HEK293 (cell line): Measurements from ENCODE around the gene LAMB1.

Experiments
- CTCF ChIA-PET: fragments of 350-600 bp; formaldehyde crosslinking; extraction: SDS; loops from one replicate; lab custom pipeline; 2021; ENCODE audit warnings: antibody characterized with exemption; lab: Yijun Ruan, JAX
- POLR2A ChIA-PET: fragments of 300-600 bp; formaldehyde crosslinking; extraction: SDS; loops from one replicate; lab custom pipeline; 2020; ENCODE audit warnings: antibody characterized with exemption, inconsistent platforms; lab: Yijun Ruan, JAX
- H3K27ac ChIP-seq: fragments of 200-500 bp; sonication (Bioruptor generic); 2 replicates; pipeline ENCODE4 v1.5.1; 2014; ENCODE audit warnings: low read depth, low read length, control low read depth, inconsistent platforms; ENCODE audit errors: extremely low read depth
- H3K36me3 ChIP-seq, 2 experiments: fragments of 200-500 bp in 1 of 2; sonication (Bioruptor generic) in 1 of 2; 1 replicate in 1 of 2; 2 replicates in 1 of 2; pipeline ENCODE4 v1.5.1; 2014 to 2017; ENCODE audit warnings: inconsistent platforms in 2 of 2, low read length in 2 of 2; ENCODE audit not compliant: control insufficient read depth in 2 of 2, insufficient read depth in 1 of 2
- H3K4me1 ChIP-seq: fragments of 200-500 bp; sonication (Bioruptor generic); 2 replicates; pipeline ENCODE4 v1.5.1; 2014; ENCODE audit warnings: mild to moderate bottlenecking, low read length, inconsistent platforms; ENCODE audit not compliant: control insufficient read depth, insufficient read depth
- H3K4me3 ChIP-seq: 2 replicates; pipeline ENCODE4 v1.5.1; 2011; ENCODE audit warnings: low read depth, mild to moderate bottlenecking, control low read depth, low read length, moderate library complexity
- H3K9me3 ChIP-seq: fragments of 200-500 bp; sonication (Bioruptor generic); 2 replicates; pipeline ENCODE4 v1.5.1; 2014; ENCODE audit warnings: low read depth, low read length, inconsistent platforms; ENCODE audit not compliant: control insufficient read depth, insufficient read depth
- FEZF1 ChIP-seq: fragments of 450-650 bp; formaldehyde crosslinking; IDR thresholded peaks from 2 replicates; pipeline ENCODE4 v1.5.1; 2016; ENCODE audit warnings: missing biosample characterization, missing genetic modification characterization
- HOXC10 ChIP-seq: sonication (generic); formaldehyde crosslinking; IDR thresholded peaks from 2 replicates; pipeline ENCODE4 v1.8.1; 2023; ENCODE audit warnings: mild to moderate bottlenecking, missing genetic modification reagents
- HOXD13 ChIP-seq: sonication (generic); formaldehyde crosslinking; IDR thresholded peaks from 2 replicates; pipeline ENCODE4 v1.8.0; 2022; ENCODE audit warnings: missing genetic modification reagents, borderline replicate concordance
- KLF1 ChIP-seq: fragments of 450-650 bp; formaldehyde crosslinking; IDR thresholded peaks from 2 replicates; pipeline ENCODE4 v1.5.1; 2016; ENCODE audit warnings: missing biosample characterization, missing genetic modification characterization
- KLF8 ChIP-seq: fragments of 450-650 bp; formaldehyde crosslinking; IDR thresholded peaks from 2 replicates; pipeline ENCODE4 v1.5.1; 2016; ENCODE audit warnings: missing biosample characterization, missing genetic modification characterization
- REPIN1 ChIP-seq: fragments of 450-650 bp; formaldehyde crosslinking; IDR thresholded peaks from 2 replicates; pipeline ENCODE4 v1.5.1; 2017; ENCODE audit warnings: missing biosample characterization, missing genetic modification characterization, low read depth
- REST ChIP-seq: fragments of 450-650 bp; formaldehyde crosslinking; IDR thresholded peaks from 2 replicates; pipeline ENCODE4 v1.5.1; 2016; ENCODE audit warnings: missing biosample characterization, missing genetic modification characterization
- ZBTB17 ChIP-seq: fragments of 450-650 bp; formaldehyde crosslinking; IDR thresholded peaks from 2 replicates; pipeline ENCODE4 v1.5.1; 2016; ENCODE audit warnings: missing biosample characterization, missing genetic modification characterization
- ZBTB8A ChIP-seq: fragments of 450-650 bp; formaldehyde crosslinking; IDR thresholded peaks from 2 replicates; pipeline ENCODE4 v1.5.1; 2016; ENCODE audit warnings: missing biosample characterization, missing genetic modification characterization
- ZFHX2 ChIP-seq: fragments of 450-650 bp; formaldehyde crosslinking; conservative IDR thresholded peaks from 2 replicates; pipeline ENCODE4 v1.5.1; 2016; ENCODE audit warnings: missing biosample characterization, missing genetic modification characterization
- ZFP41 ChIP-seq: fragments of 450-650 bp; formaldehyde crosslinking; IDR thresholded peaks from 2 replicates; pipeline ENCODE4 v1.5.1; 2016; ENCODE audit warnings: missing biosample characterization, missing genetic modification characterization, borderline replicate concordance
- ZIC2 ChIP-seq: fragments of 450-650 bp; formaldehyde crosslinking; IDR thresholded peaks from 2 replicates; pipeline ENCODE4 v1.5.1; 2016; ENCODE audit warnings: missing biosample characterization, missing genetic modification characterization
- ZNF146 ChIP-seq: fragments of 450-650 bp; formaldehyde crosslinking; IDR thresholded peaks from 2 replicates; pipeline ENCODE4 v1.5.1; 2016; ENCODE audit warnings: missing biosample characterization, missing genetic modification characterization
- ZNF16 ChIP-seq: fragments of 450-650 bp; formaldehyde crosslinking; IDR thresholded peaks from 2 replicates; pipeline ENCODE4 v1.5.1; 2016; ENCODE audit warnings: low read depth, missing biosample characterization, missing genetic modification characterization
- ZNF2 ChIP-seq: fragments of 450-650 bp; formaldehyde crosslinking; IDR thresholded peaks from 2 replicates; pipeline ENCODE4 v1.5.1; 2016; ENCODE audit warnings: missing biosample characterization, missing genetic modification characterization
- ZNF202 ChIP-seq: fragments of 450-650 bp; formaldehyde crosslinking; IDR thresholded peaks from 2 replicates; pipeline ENCODE4 v1.5.1; 2016; ENCODE audit warnings: missing biosample characterization, missing genetic modification characterization, borderline replicate concordance
- ZNF214 ChIP-seq: fragments of 450-650 bp; formaldehyde crosslinking; IDR thresholded peaks from 2 replicates; pipeline ENCODE4 v1.5.1; 2017; ENCODE audit warnings: missing biosample characterization, mild to moderate bottlenecking, missing genetic modification characterization, borderline replicate concordance
- ZNF26 ChIP-seq: fragments of 450-650 bp; formaldehyde crosslinking; IDR thresholded peaks from 2 replicates; pipeline ENCODE4 v1.5.1; 2016; ENCODE audit warnings: missing biosample characterization, missing genetic modification characterization
- ZNF335 ChIP-seq: fragments of 450-650 bp; formaldehyde crosslinking; conservative IDR thresholded peaks from 2 replicates; pipeline ENCODE4 v1.5.1; 2016; ENCODE audit warnings: missing biosample characterization, missing genetic modification characterization
- ZNF394 ChIP-seq: fragments of 450-650 bp; formaldehyde crosslinking; IDR thresholded peaks from 2 replicates; pipeline ENCODE4 v1.5.1; 2016; ENCODE audit warnings: missing biosample characterization, missing genetic modification characterization, mild to moderate bottlenecking, moderate library complexity, borderline replicate concordance
- ZNF416 ChIP-seq: fragments of 450-650 bp; formaldehyde crosslinking; IDR thresholded peaks from 2 replicates; pipeline ENCODE4 v1.5.1; 2016; ENCODE audit warnings: missing biosample characterization, missing genetic modification characterization
- ZNF521 ChIP-seq: fragments of 450-650 bp; formaldehyde crosslinking; IDR thresholded peaks from 2 replicates; pipeline ENCODE4 v1.5.1; 2017; ENCODE audit warnings: missing biosample characterization, mild to moderate bottlenecking, missing genetic modification characterization
- ZNF529 ChIP-seq: fragments of 450-650 bp; formaldehyde crosslinking; IDR thresholded peaks from 2 replicates; pipeline ENCODE4 v1.5.1; 2017; ENCODE audit warnings: missing genetic modification characterization, missing biosample characterization; ENCODE audit not compliant: insufficient replicate concordance
- ZNF555 ChIP-seq: fragments of 450-650 bp; formaldehyde crosslinking; conservative IDR thresholded peaks from 2 replicates; pipeline ENCODE4 v1.5.1; 2017; ENCODE audit warnings: missing biosample characterization, mild to moderate bottlenecking, missing genetic modification characterization, inconsistent platforms
- ZNF626 ChIP-seq: fragments of 450-650 bp; sonication (Bioruptor Pico); formaldehyde crosslinking; IDR thresholded peaks from 2 replicates; pipeline ENCODE4 v1.5.1; 2018; ENCODE audit warnings: missing biosample characterization, missing genetic modification characterization, inconsistent platforms
- ZNF707 ChIP-seq: fragments of 450-650 bp; formaldehyde crosslinking; IDR thresholded peaks from 2 replicates; pipeline ENCODE4 v1.5.1; 2016; ENCODE audit warnings: missing biosample characterization, missing genetic modification characterization
- ZSCAN16 ChIP-seq: fragments of 450-650 bp; formaldehyde crosslinking; IDR thresholded peaks from 2 replicates; pipeline ENCODE4 v1.5.1; 2016; ENCODE audit warnings: missing biosample characterization, missing genetic modification characterization

Gene LAMB1

GRCh38 chr7:107914831-107915230 is 88.1 kb downstream of the LAMB1 start:
- ChIA-PET POLR2A (no interaction called here), CTCF (no interaction called here)
- Histone ChIP-seq H3K27ac (no peak overlapping the region), H3K9me3 (no peaks in the 10 kb centered on the region), H3K4me3 (no peak overlapping the region), H3K4me1 (no peaks in the 10 kb centered on the region), H3K36me3 (peaks cover 42 to 71% of the 10 kb centered on the region in 2 experiments)
- no peak for TF ChIP-seq ZNF416 (tag by site-specific recombination)
- TF ChIP-seq, all 188 proteins: peak for 0

DNA sequence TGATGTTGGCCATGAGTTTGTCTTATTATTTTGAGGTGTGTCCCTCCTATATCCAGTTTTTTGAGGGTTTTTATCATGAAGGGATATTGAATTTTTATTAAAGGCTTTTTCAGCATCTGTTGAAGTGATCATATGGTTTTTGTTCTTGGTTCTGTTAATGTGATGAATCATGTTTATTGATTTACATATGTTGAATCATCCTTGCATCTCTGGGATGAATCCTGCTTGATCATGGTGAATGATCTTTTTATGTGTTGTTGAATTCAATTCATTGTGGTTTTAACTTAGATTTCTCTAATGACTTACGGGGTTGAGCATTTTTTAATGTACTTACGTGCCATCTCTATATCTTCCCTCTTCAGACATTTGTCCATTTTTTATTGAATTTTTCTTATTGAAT is 89.1 kb downstream of the LAMB1 start:
- no peaks in the 10 kb centered on the region for H3K9me3 ChIP-seq
- H3K27ac ChIP-seq, result no peak overlapping the region
- POLR2A ChIA-PET, result no interaction called here
- no peak overlapping the region for H3K4me3 ChIP-seq
- no peak for TF ChIP-seq ZNF521 (tag by site-specific recombination)
- no peak for TF ChIP-seq REPIN1 (tag by site-specific recombination)
- no peak for TF ChIP-seq ZFP41 (tag by site-specific recombination)
- no peak for TF ChIP-seq ZNF555 (tag by site-specific recombination)
- no peak for TF ChIP-seq ZFHX2 (tag by site-specific recombination)
- no peak for TF ChIP-seq ZNF202 (tag by site-specific recombination)
- no peak for TF ChIP-seq ZNF394 (tag by site-specific recombination)
- TF ChIP-seq KLF8, result no peak
- TF ChIP-seq ZSCAN16, result no peak
- TF ChIP-seq HOXC10 (CRISPR knock-in tag), result no peak
- no peak for TF ChIP-seq ZNF214
- TF ChIP-seq HOXD13, result no peak
- no peak for TF ChIP-seq ZNF707 (tag by site-specific recombination)
- no peak for TF ChIP-seq ZNF16 (tag by site-specific recombination)
- no peak for TF ChIP-seq ZNF335
- TF ChIP-seq KLF1 (tag by site-specific recombination), result no peak
- TF ChIP-seq ZNF2, result no peak
- TF ChIP-seq ZNF26 (tag by site-specific recombination), result no peak
- no peak for TF ChIP-seq REST
- H3K4me1 ChIP-seq, result no peaks in the 10 kb centered on the region
- H3K36me3 ChIP-seq, result peaks cover 40 to 73% of the 10 kb centered on the region in 2 experiments
- CTCF ChIA-PET, result interaction anchor here (1.1 kb wide), 1 partner anchor 87 kb away, joined by 3 read pairs; no protein-coding TSS in a partner anchor

GRCh38 chr7:107911981-107912380 is 91.0 kb downstream of the LAMB1 start:
- no peak for TF ChIP-seq FEZF1 (tag by site-specific recombination)
- TF ChIP-seq ZBTB8A (tag by site-specific recombination), result no peak
- no peak for TF ChIP-seq ZNF626 (tag by site-specific recombination)
- TF ChIP-seq ZNF529 (tag by site-specific recombination), result no peak
- TF ChIP-seq ZNF146 (tag by site-specific recombination), result peak; percentile 98
- no peak for TF ChIP-seq ZIC2
- TF ChIP-seq ZBTB17 (tag by site-specific recombination), result no peak
- no peaks in the 10 kb centered on the region for H3K4me1 ChIP-seq
- H3K36me3 ChIP-seq, result peaks cover 41 to 70% of the 10 kb centered on the region in 2 experiments
- no peaks in the 10 kb centered on the region for H3K9me3 ChIP-seq
- ChIA-PET CTCF (interaction anchor here (0.6 to 0.7 kb wide), 2 partner anchors 29 to 965 kb away, joined by 4 to 5 read pairs; no protein-coding TSS in a partner anchor), POLR2A (no interaction called here)
- no peak overlapping the region for H3K4me3 ChIP-seq
- no peak overlapping the region for H3K27ac ChIP-seq
